Measurements from ENCODE around the gene PSME2. TPM values are rescaled to one million over a fixed set of nuclear protein-coding genes. Genes with fewer than 3 reads are reported as not detected.

Gene PSME2
- total and polyA plus RNA-seq, 2 of the 13 experiments (the other 11 are each of a cell fraction or from before 2014, with no cell fraction given) = 332 to 716 TPM

- TF ChIP-seq NRL (CRISPR knock-in tag; IDR thresholded peaks at IDR 0.05; ENCODE audit: borderline replicate concordance) = peak; percentile 33; the same call in 1 of the 2 replicates
- no peak for TF ChIP-seq SRSF4 (IDR thresholded peaks at IDR 0.05; ENCODE audit: low read depth, low read length, poor library complexity, severe bottlenecking)
- no peak for TF ChIP-seq ATF6 (CRISPR knock-in tag; conservative IDR thresholded peaks at IDR 0.05)
- TF ChIP-seq ZNF761 (CRISPR knock-in tag; conservative IDR thresholded peaks at IDR 0.05) = 0 out of 2 replicates have a peak, but pooled peaks have one; percentile 43
- TF ChIP-seq POLR2AphosphoS5 (IDR thresholded peaks at IDR 0.05; ENCODE audit: low read depth, low read length) = peak; percentile 37; the same call in 1 of the 2 replicates
- TF ChIP-seq PRPF4 (IDR thresholded peaks at IDR 0.05; ENCODE audit: low read depth, low read length, poor library complexity, severe bottlenecking) = no peak
- TF ChIP-seq ZNF280B (CRISPR knock-in tag; IDR thresholded peaks at IDR 0.05; ENCODE audit: borderline replicate concordance) = peak; percentile 61; the same call in 1 of the 2 replicates
- TF ChIP-seq, protein P1, sequence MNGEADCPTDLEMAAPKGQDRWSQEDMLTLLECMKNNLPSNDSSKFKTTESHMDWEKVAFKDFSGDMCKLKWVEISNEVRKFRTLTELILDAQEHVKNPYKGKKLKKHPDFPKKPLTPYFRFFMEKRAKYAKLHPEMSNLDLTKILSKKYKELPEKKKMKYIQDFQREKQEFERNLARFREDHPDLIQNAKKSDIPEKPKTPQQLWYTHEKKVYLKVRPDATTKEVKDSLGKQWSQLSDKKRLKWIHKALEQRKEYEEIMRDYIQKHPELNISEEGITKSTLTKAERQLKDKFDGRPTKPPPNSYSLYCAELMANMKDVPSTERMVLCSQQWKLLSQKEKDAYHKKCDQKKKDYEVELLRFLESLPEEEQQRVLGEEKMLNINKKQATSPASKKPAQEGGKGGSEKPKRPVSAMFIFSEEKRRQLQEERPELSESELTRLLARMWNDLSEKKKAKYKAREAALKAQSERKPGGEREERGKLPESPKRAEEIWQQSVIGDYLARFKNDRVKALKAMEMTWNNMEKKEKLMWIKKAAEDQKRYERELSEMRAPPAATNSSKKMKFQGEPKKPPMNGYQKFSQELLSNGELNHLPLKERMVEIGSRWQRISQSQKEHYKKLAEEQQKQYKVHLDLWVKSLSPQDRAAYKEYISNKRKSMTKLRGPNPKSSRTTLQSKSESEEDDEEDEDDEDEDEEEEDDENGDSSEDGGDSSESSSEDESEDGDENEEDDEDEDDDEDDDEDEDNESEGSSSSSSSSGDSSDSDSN (CRISPR knock-in tag; IDR thresholded peaks at IDR 0.05) = 0 out of 2 replicates have a peak, but pooled peaks have one; percentile 41
- TF ChIP-seq ZNF225 (CRISPR knock-in tag; IDR thresholded peaks at IDR 0.05) = peak; percentile 52; the same call in 1 of the 2 replicates
- TF ChIP-seq SETDB1 (CRISPR knock-in tag; IDR thresholded peaks at IDR 0.05; ENCODE audit: borderline replicate concordance) = no peak
- TF ChIP-seq NFE2L2 (IDR thresholded peaks at IDR 0.05; ENCODE audit: low read length) = no peak
- no peak for TF ChIP-seq SNAPC4 (CRISPR knock-in tag; IDR thresholded peaks at IDR 0.05)
- no peak for TF ChIP-seq ERF (CRISPR knock-in tag; IDR thresholded peaks at IDR 0.05)
- TF ChIP-seq MZF1 (CRISPR knock-in tag; IDR thresholded peaks at IDR 0.05; ENCODE audit: borderline replicate concordance) = no peak
- TF ChIP-seq ZNF839 (CRISPR knock-in tag; IDR thresholded peaks at IDR 0.05; ENCODE audit: borderline replicate concordance) = no peak; the same call in 1 of the 2 replicates
- peak; percentile 83; the same call in 1 of the 2 replicates for TF ChIP-seq HIVEP1 (CRISPR knock-in tag; IDR thresholded peaks at IDR 0.05)
- TF ChIP-seq PHF21A (CRISPR knock-in tag; IDR thresholded peaks at IDR 0.05) = no peak
- TF ChIP-seq ZNF776 (CRISPR knock-in tag; IDR thresholded peaks at IDR 0.05) = 0 out of 2 replicates have a peak, but pooled peaks have one; percentile 34
- peak; percentile 66 for TF ChIP-seq POLR2G (IDR thresholded peaks at IDR 0.05; ENCODE audit: low read depth, low read length)
Observed at GRCh38 chr14:24103451-24103850, 43.0 kb downstream of the PSME2 start (continued).
